Left ventricle myocardium inferior (tissue), 1 donor: Measurements from ENCODE around the gene RBP3. TPM values are rescaled to one million over a fixed set of nuclear protein-coding genes. Genes with fewer than 3 reads are reported as not detected.

Source experiments
- DNase-seq: peaks from one replicate; pipeline ENCODE4 v3.0.0-alpha.2; 2020
- H3K27ac ChIP-seq: fragments of 200-600 bp; replicated peaks from 2 replicates; pipeline ENCODE4 v1.8.0; 2021
- H3K27me3 ChIP-seq: fragments of 200-600 bp; 2 replicates; pipeline ENCODE4 v1.8.0; 2021; ENCODE audit warnings: low read depth
- H3K36me3 ChIP-seq: fragments of 200-600 bp; 2 replicates; pipeline ENCODE4 v1.8.0; 2021
- H3K4me1 ChIP-seq: fragments of 200-600 bp; 2 replicates; pipeline ENCODE4 v1.8.0; 2021
- H3K4me3 ChIP-seq: fragments of 200-600 bp; 2 replicates; pipeline ENCODE4 v1.8.0; 2021; ENCODE audit warnings: mild to moderate bottlenecking, moderate library complexity
- H3K9me3 ChIP-seq: fragments of 200-600 bp; replicated peaks from 2 replicates; pipeline ENCODE4 v1.8.0; 2021
- intact Hi-C: fragments of 100-400 bp; cut with micrococcal nuclease; formaldehyde crosslinking; loops from one replicate; pipeline ENCODE4 v1.11.0; 2022
- total RNA-seq: library from RNA; stranded (reverse); fragmentation: NEBNext Ultra II Directional; extraction: Animal tissue kit (Norgen Biotek cat#: 25700); gene quantifications from one replicate; pipeline ENCODE4 v1.2.1, GENCODE V29; 2021
- TF ChIP-seq, protein P1 (sequence below): fragments of 200-600 bp; IDR thresholded peaks from 2 replicates; pipeline ENCODE4 v1.8.0; 2021; ENCODE audit warnings: antibody characterized with exemption, mild to moderate bottlenecking, borderline replicate concordance
- donor health status: DM: no; HTN: yes; CAD: no; lungs with severe emphysema.

RBP3 gene
- total RNA-seq, 1 donor from 2014 or later: not detected

DNA sequence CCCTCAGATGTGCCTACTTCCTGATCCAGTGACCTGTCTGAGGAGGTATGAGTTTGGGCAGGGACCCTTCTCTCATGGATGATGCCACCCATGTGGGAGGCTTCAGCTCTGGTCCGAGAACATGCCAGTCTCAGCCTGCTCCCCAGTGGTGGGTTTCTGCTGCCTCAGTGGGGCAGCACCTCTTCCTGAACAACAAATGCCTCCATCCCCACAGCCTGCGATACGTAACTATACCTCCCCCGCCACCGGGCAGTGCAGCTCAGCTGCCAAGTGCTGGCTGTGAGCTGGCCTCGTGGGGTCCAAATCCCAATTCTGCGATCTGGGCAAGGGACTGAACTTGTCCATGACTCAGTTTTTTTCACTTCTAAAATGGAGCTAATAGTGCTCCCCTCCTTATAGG lies 45.1 kb upstream of the RBP3 start:
- peaks cover 17% of the 10 kb centered on the region for H3K4me1 ChIP-seq
- TF ChIP-seq, protein P1, sequence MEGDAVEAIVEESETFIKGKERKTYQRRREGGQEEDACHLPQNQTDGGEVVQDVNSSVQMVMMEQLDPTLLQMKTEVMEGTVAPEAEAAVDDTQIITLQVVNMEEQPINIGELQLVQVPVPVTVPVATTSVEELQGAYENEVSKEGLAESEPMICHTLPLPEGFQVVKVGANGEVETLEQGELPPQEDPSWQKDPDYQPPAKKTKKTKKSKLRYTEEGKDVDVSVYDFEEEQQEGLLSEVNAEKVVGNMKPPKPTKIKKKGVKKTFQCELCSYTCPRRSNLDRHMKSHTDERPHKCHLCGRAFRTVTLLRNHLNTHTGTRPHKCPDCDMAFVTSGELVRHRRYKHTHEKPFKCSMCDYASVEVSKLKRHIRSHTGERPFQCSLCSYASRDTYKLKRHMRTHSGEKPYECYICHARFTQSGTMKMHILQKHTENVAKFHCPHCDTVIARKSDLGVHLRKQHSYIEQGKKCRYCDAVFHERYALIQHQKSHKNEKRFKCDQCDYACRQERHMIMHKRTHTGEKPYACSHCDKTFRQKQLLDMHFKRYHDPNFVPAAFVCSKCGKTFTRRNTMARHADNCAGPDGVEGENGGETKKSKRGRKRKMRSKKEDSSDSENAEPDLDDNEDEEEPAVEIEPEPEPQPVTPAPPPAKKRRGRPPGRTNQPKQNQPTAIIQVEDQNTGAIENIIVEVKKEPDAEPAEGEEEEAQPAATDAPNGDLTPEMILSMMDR: no peak
- no peaks in the 10 kb centered on the region for H3K9me3 ChIP-seq
- H3K4me3 ChIP-seq: no peak overlapping the region
- no peaks in the 10 kb centered on the region for H3K36me3 ChIP-seq
- no peak overlapping the region for H3K27ac ChIP-seq
- intact Hi-C loops: no loop called here
- peaks cover 89% of the 10 kb centered on the region for H3K27me3 ChIP-seq
- no peak for DNase-seq

DNA sequence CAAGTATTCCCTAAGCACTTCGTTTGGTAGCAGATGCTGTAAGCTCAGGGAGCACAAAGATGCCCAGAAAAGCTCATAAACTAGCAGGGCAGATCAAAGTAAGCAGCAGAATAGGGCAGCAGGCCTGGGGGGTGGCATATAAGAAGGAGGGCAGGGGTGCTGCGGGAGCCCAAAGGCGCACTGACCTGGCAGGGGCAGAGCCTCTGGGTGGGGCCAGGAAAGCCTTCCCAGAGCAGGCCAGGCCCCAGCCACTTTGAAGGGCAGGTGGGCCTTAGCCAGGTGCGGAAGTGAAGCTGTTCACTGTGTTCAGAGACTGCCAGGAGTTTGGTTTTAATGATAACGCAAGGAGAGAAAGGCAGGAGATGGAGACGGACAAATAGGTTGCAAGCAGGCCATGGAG lies 44.3 kb upstream of the RBP3 start:
- no peak for DNase-seq
- H3K27me3 ChIP-seq: peaks cover 94% of the 10 kb centered on the region
- TF ChIP-seq, protein P1: no peak
- H3K36me3 ChIP-seq: no peaks in the 10 kb centered on the region
- H3K4me1 ChIP-seq: peaks cover 17% of the 10 kb centered on the region
- no peak overlapping the region for H3K27ac ChIP-seq
- no peak overlapping the region for H3K4me3 ChIP-seq
- intact Hi-C loops: no loop called here
- H3K9me3 ChIP-seq: no peaks in the 10 kb centered on the region

DNA sequence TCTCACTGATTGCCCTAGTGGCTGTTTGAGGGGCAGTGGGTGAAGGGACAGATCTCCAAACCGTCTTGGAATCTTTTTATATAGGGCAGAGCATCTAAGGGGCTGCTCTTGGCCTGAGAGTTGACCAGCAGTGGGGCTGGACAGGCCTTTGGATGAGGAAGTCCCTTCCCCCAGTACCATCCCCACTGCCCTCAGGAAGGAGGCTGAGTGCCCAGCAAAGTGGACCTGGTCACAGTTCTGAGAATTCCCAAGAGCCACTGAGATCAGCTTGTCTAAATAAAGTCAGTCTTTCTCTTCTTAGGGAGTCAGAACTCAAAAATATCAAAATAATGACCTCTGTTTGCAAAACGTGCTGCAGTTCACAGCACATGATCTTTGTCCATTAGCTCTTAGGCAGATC lies 42.6 kb upstream of the RBP3 start:
- TF ChIP-seq, protein P1: no peak
- Histone ChIP-seq H3K9me3 (no peaks in the 10 kb centered on the region), H3K27me3 (peaks cover 96% of the 10 kb centered on the region), H3K4me1 (peaks cover 4% of the 10 kb centered on the region), H3K4me3 (no peak overlapping the region), H3K27ac (no peak overlapping the region), H3K36me3 (no peaks in the 10 kb centered on the region)
- intact Hi-C loops: no loop called here
- DNase-seq: no peak

DNA sequence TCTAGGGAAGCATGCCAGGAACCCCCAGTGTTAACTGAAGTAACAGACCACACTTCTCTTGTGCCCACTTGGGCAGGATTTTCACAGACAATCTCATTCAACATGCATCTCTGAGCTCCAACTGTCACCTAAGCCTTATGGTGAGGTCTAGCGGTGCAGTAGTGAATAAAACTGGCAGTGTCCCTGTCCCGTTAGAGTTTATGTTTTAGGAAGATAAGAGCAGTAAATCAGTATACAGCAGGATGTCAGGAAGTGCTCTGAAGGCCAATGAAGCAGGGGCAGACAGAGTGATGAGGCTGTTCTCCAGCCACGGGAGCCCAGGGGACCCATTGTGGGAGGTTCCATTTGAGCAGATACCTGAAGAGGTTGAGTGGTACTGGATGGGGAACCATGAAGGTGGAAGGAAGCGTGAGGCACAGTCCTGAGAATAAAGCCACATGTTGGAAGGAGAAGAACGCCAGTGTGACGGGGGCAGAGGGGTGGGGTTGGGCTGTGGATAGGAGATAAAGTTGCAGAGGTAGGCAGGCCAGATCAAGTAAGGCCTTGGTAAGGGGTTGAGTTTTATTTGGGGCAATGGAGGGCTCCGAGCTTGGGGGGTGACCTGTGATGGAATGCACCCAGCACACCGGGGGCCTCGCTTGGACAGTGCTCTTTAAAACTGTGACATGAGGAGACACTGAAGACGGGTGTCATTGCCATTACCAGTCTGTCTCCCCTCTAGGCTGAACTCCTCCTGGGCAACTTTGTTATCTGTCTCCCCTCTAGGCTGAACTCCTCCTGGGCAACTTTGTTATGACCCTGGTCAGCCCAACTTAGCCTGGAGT lies 41.6 kb upstream of the RBP3 start:
- H3K4me1 ChIP-seq: peaks cover 6% of the 10 kb centered on the region
- no peaks in the 10 kb centered on the region for H3K36me3 ChIP-seq
- TF ChIP-seq, protein P1: no peak
- DNase-seq: no peak
- H3K9me3 ChIP-seq: no peaks in the 10 kb centered on the region
- intact Hi-C loops: no loop called here
- no peak overlapping the region for H3K27ac ChIP-seq
- peaks cover 94% of the 10 kb centered on the region for H3K27me3 ChIP-seq
- no peak overlapping the region for H3K4me3 ChIP-seq

DNA sequence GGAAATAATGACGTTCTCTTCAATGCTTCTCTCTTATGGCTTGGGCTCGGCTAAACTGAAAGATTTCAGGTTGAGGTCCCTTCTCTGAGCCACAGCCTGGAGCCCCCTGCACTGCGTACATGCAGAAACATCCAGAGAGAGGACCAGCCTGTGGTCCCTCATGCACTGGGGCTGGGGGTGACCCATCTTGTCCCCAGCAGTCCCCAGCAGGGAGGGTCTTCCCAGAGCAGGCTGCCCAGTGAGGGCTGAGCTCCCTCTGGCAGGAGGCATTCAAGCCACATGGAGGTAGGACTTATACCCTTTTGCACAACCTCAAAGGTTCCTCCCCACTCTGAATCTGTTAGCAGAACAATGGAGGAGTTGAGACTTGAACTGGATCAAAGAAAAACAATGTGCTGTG lies 40.8 kb upstream of the RBP3 start:
- Histone ChIP-seq H3K36me3 (no peaks in the 10 kb centered on the region), H3K9me3 (no peaks in the 10 kb centered on the region), H3K27me3 (peaks cover 87% of the 10 kb centered on the region), H3K4me3 (no peak overlapping the region), H3K27ac (no peak overlapping the region), H3K4me1 (peaks cover 10% of the 10 kb centered on the region)
- intact Hi-C loops: no loop called here
- TF ChIP-seq, protein P1: no peak
- no peak for DNase-seq
